ENCODE data around the gene MAPKBP1. TPM values are rescaled to one million over a fixed set of nuclear protein-coding genes. Genes with fewer than 3 reads are reported as not detected.

The MAPKBP1 gene
- total RNA-seq, 1 experiment from 2014 or later = 13.7 TPM

DNA sequence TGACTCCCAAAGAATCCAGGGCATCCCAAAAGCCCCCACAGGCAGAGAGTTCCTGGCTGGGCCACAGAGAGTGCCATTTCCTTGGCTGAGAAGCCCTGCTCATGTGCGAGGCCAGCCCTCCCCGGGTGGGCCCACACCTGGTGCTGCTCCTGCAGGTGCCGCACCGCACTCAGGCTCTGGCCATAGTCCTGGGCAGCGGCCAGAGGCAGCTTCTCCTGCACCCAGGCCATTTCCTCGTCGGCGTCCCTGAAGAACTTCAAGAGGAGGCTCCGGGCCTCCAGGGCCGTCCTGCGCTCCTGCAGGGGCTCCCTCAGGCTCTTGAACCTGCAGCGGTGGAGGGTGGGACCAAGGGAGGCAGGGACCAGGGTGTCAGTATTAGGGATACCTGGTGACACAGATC, 82.4 kb downstream of the MAPKBP1 start:
- no peak overlapping the region for H3T11ph ChIP-seq (ENCODE audit: low read length)
- H3K18ac ChIP-seq (ENCODE audit: insufficient read length, low read depth, low read length) = no peak overlapping the region
- no peak overlapping the region for H2BK120ac ChIP-seq (ENCODE audit: low read depth, low read length, poor library complexity, severe bottlenecking)
- Mint-ChIP-seq H3K4me1 (peaks cover 8 to 11% of the 10 kb centered on the region in 2 experiments), H3K4me3 (no peak overlapping the region), H3K9me3 (no peaks in the 10 kb centered on the region), H3K27me3 (ENCODE audit: low read depth) (no peaks in the 10 kb centered on the region), H3K27ac (no peak overlapping the region), H3K36me3 (ENCODE audit: insufficient read depth in 1 of 3, low read depth in 3 of 3) (no peaks in the 10 kb centered on the region; a peak in 1 of 7 replicates)
- H2BK5ac ChIP-seq (ENCODE audit: insufficient read length, low read length) = no peak overlapping the region
- H3K27ac ChIP-seq (ENCODE audit: insufficient read length, low read depth, low read length) = no peak overlapping the region
- no peak overlapping the region for H3K4ac ChIP-seq (ENCODE audit: low read depth, low read length)
- no peaks in the 10 kb centered on the region for H3K27me3 ChIP-seq (ENCODE audit: insufficient read depth, low read length)
- no peaks in the 10 kb centered on the region for H3K4me1 ChIP-seq (ENCODE audit: insufficient read depth, low read length)
- no peaks in the 10 kb centered on the region for H3K9me3 ChIP-seq (ENCODE audit: control insufficient read depth, low read depth, low read length)
- DNase-seq = no peak
- TF ChIP-seq, protein P1, sequence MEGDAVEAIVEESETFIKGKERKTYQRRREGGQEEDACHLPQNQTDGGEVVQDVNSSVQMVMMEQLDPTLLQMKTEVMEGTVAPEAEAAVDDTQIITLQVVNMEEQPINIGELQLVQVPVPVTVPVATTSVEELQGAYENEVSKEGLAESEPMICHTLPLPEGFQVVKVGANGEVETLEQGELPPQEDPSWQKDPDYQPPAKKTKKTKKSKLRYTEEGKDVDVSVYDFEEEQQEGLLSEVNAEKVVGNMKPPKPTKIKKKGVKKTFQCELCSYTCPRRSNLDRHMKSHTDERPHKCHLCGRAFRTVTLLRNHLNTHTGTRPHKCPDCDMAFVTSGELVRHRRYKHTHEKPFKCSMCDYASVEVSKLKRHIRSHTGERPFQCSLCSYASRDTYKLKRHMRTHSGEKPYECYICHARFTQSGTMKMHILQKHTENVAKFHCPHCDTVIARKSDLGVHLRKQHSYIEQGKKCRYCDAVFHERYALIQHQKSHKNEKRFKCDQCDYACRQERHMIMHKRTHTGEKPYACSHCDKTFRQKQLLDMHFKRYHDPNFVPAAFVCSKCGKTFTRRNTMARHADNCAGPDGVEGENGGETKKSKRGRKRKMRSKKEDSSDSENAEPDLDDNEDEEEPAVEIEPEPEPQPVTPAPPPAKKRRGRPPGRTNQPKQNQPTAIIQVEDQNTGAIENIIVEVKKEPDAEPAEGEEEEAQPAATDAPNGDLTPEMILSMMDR (conservative IDR thresholded peaks at IDR 0.05) = no peak
- H3K79me1 ChIP-seq (ENCODE audit: insufficient read depth, low read depth, low read length, poor library complexity, severe bottlenecking) = no peaks in the 10 kb centered on the region
- no peak overlapping the region for H4K5ac ChIP-seq (ENCODE audit: insufficient read length, low read depth, low read length)
- H4K20me1 ChIP-seq (ENCODE audit: control insufficient read depth, insufficient read depth, insufficient read length) = no peaks in the 10 kb centered on the region
- H2AFZ ChIP-seq (ENCODE audit: low read length) = no peak overlapping the region
- no peak overlapping the region for H3K9ac ChIP-seq (ENCODE audit: extremely low read depth, insufficient read length, low read length)
- H3K56ac ChIP-seq (ENCODE audit: insufficient read length, low read depth, low read length) = no peak overlapping the region
- no peaks in the 10 kb centered on the region for H3K23me2 ChIP-seq (ENCODE audit: insufficient read length, low read depth, low read length, poor library complexity, severe bottlenecking)
- no peak overlapping the region for H3K4me2 ChIP-seq (ENCODE audit: insufficient read depth, insufficient read length, low read length)
- no peak overlapping the region for H3K23ac ChIP-seq (ENCODE audit: insufficient read length, low read depth, low read length)
- H4K91ac ChIP-seq (ENCODE audit: insufficient read length, low read depth, low read length) = no peak overlapping the region
- no CpG with 5 or more reads among the region's 12 CpGs for WGBS (ENCODE audit: extremely low coverage, insufficient read length, low lambda C conversion rate)
- no peak overlapping the region; the same call in 1 of the 2 replicates for H3K14ac ChIP-seq (ENCODE audit: insufficient read depth, low read length)
- no peak overlapping the region for H2AK5ac ChIP-seq (ENCODE audit: insufficient read length, low read length)
- no peak overlapping the region for H2BK15ac ChIP-seq (ENCODE audit: low read depth, low read length)
- H2BK20ac ChIP-seq (ENCODE audit: low read depth, low read length, poor library complexity, severe bottlenecking) = no peak overlapping the region
- H2BK12ac ChIP-seq (ENCODE audit: insufficient read length, low read depth, low read length) = no peak overlapping the region
- no peak overlapping the region for H4K8ac ChIP-seq (replicated peaks; ENCODE audit: insufficient read length, low read depth, low read length)
- H3K79me2 ChIP-seq (ENCODE audit: insufficient read depth, low read length) = no peaks in the 10 kb centered on the region
